Measurements from ENCODE around the gene CDH13.

CDH13 gene

DNA sequence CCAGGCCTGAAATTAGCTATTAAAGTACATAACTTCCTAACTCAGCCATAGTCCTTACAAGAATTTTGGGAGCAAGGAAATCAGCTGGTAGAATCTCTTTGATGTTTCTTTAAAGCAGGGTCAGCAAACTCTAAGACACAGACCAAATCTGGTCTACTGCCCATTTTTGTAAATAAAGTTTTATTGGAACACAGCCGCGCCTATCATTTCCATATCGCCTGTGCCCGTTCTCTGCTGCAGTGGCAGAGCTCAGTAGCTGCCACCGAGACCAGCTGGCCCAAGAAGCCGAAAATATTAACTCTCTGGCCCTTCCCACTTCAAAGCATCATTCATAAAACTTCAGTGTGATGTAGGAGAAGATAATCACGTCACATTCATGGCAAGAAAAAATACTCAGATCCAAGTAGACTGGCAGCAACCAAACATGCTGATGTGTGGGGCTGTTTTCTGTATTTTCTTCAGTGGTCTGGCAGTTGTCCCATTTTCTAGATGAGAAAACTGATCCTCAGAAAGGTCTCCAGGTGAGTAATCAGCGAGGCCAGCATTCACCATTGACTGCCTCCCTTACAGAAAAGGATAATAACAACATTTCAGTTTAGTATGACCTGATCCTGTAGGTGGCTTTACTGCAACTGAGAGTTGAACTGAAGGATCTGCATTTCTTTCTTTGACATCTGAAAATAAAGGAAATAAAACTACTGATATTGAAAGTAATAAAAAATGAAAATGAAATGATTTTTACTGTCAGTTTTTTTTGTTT is 1163.1 kb downstream of the CDH13 start:
- H3K9me3 ChIP-seq (ENCODE audit: low read depth, low read length), result no peaks in the 10 kb centered on the region
- DNase-seq (ENCODE audit: low read depth, low spot score), result no peak
- no peak overlapping the region for H3K27ac ChIP-seq
- H3K9ac ChIP-seq (ENCODE audit: insufficient read length), result no peak overlapping the region
- H3K4me3 ChIP-seq, result no peak overlapping the region
- H3K36me3 ChIP-seq (ENCODE audit: insufficient read depth, low read length), result no peaks in the 10 kb centered on the region
- TF ChIP-seq EZH2 (IDR thresholded peaks at IDR 0.05) (no peak), FOXP2 (optimal IDR thresholded peaks at IDR 0.05; ENCODE audit: control extremely low read depth, extremely low read length, insufficient read depth) (no peak), POLR2AphosphoS5 (IDR thresholded peaks at IDR 0.05; ENCODE audit: borderline replicate concordance, low read depth, low read length) (no peak)

DNA sequence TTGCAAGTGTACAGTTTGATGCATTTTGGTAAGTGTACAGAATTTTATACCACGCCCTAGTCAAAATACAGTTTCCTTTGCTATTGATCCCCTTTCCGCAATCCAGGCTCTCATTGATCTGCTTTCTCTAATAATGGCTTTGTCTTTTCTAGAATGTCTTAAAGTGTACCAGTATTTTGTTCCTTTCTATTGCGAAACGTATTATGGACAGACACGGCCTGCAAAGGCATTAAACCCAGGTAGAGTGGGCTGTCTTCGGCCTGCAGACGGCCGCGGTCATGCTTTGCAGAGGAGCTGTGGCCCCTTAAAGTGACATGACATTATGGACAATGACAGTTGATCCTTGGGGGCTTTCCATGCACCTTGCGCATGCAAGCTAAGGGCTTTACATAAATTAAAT is 1165.1 kb downstream of the CDH13 start:
- Histone ChIP-seq H3K27ac (no peak overlapping the region), H3K9me3 (ENCODE audit: low read depth, low read length) (no peaks in the 10 kb centered on the region), H3K9ac (ENCODE audit: insufficient read length) (no peak overlapping the region), H3K4me3 (no peak overlapping the region), H3K36me3 (ENCODE audit: insufficient read depth, low read length) (no peaks in the 10 kb centered on the region)
- TF ChIP-seq FOXP2 (optimal IDR thresholded peaks at IDR 0.05; ENCODE audit: control extremely low read depth, extremely low read length, insufficient read depth) (no peak), EZH2 (IDR thresholded peaks at IDR 0.05) (no peak)
- no peak for DNase-seq (ENCODE audit: low read depth, low spot score)

DNA sequence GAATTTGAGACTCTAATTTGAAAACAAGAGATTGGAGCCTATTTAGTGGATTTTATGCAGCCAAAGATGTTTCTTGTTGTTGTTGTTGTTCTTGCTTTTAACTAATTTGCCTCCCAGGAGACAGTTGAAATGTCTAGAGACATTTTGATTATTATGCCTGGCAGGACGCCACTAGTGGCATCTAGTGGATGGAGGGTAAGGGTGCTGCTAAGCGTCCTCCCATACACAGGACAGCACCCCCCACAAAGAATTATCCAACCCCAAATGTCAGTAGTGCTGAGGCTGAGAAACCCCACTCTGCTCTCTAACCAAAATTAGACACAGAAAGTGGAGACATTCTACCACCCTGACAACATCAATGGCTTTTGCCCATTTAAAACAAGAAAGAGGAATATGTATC is 1165.6 kb downstream of the CDH13 start:
- Histone ChIP-seq H3K9me3 (ENCODE audit: low read depth, low read length) (no peaks in the 10 kb centered on the region), H3K27ac (no peak overlapping the region), H3K4me3 (no peak overlapping the region), H3K36me3 (ENCODE audit: insufficient read depth, low read length) (no peaks in the 10 kb centered on the region), H3K9ac (ENCODE audit: insufficient read length) (no peak overlapping the region)
- no peak for DNase-seq (ENCODE audit: low read depth, low spot score)
- TF ChIP-seq POLR2AphosphoS5 (IDR thresholded peaks at IDR 0.05; ENCODE audit: borderline replicate concordance, low read depth, low read length), result no peak
- TF ChIP-seq FOXP2 (optimal IDR thresholded peaks at IDR 0.05; ENCODE audit: control extremely low read depth, extremely low read length, insufficient read depth), result no peak
- TF ChIP-seq EZH2 (IDR thresholded peaks at IDR 0.05), result no peak

DNA sequence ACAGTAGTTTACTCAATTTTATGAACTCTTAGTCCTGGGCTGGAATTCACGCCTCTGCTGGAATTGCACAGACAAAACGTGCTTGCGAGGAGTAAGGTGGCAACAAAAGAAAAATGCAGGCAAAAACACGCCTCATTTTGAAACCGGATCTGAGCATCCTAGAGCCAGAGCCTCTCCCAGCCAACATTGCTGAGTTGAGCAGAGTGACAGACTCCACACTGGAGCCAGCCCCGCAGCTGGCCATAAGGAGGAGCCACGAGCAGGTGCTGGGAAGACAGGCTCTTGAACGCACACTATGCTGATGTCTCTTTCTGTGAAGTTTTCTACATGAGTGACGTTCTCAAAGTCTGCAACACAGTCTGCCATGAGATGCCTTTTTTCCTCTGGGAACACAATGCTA is 1166.4 kb downstream of the CDH13 start:
- no peak overlapping the region for H3K4me3 ChIP-seq
- no peak for DNase-seq (ENCODE audit: low read depth, low spot score)
- H3K27ac ChIP-seq, result no peak overlapping the region
- H3K9ac ChIP-seq (ENCODE audit: insufficient read length), result no peak overlapping the region
- H3K36me3 ChIP-seq (ENCODE audit: insufficient read depth, low read length), result no peaks in the 10 kb centered on the region
- no peaks in the 10 kb centered on the region for H3K9me3 ChIP-seq (ENCODE audit: low read depth, low read length)
- no peak for TF ChIP-seq FOXP2 (optimal IDR thresholded peaks at IDR 0.05; ENCODE audit: control extremely low read depth, extremely low read length, insufficient read depth)
- no peak for TF ChIP-seq POLR2AphosphoS5 (IDR thresholded peaks at IDR 0.05; ENCODE audit: borderline replicate concordance, low read depth, low read length)
- TF ChIP-seq EZH2 (IDR thresholded peaks at IDR 0.05), result no peak

DNA sequence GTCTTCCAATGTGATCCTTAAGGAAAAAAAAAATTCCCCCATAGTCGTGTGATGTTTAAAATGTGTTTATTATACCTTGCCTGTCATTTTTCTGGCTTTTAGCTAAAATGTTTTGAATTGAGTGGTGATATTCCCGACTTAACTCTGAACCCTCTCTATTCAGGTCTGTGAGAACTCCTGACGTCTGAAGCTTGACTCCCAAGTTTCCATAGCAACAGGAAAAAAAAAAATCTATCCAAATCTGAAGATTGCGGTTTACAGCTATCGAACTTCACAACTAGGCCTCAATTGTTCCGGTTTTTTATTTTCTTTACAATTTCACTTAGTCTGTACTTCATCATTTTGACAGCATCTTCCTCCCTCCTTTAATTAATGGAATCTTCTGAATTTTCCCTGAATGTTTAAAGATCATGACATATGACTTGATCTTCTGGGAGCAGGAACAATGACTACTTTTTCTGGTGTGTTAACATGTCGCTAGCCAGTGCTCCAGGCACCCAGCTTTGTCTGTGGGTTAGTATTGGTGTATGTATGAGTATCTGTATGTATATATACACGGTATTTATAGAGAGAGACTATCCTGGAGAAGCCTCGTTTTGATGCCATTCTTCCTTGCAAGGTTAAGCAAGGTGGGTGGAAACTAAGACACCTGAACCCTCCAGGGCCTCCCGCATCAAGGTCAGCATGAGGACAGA is 1168.2 kb downstream of the CDH13 start:
- no peak overlapping the region for H3K4me3 ChIP-seq
- H3K36me3 ChIP-seq (ENCODE audit: insufficient read depth, low read length), result no peaks in the 10 kb centered on the region
- H3K9me3 ChIP-seq (ENCODE audit: low read depth, low read length), result no peaks in the 10 kb centered on the region
- H3K27ac ChIP-seq, result no peak overlapping the region
- TF ChIP-seq FOXP2 (optimal IDR thresholded peaks at IDR 0.05; ENCODE audit: control extremely low read depth, extremely low read length, insufficient read depth) (no peak), EZH2 (IDR thresholded peaks at IDR 0.05) (no peak), POLR2AphosphoS5 (IDR thresholded peaks at IDR 0.05; ENCODE audit: borderline replicate concordance, low read depth, low read length) (no peak)
- no peak overlapping the region for H3K9ac ChIP-seq (ENCODE audit: insufficient read length)
- no peak for DNase-seq (ENCODE audit: low read depth, low spot score)

DNA sequence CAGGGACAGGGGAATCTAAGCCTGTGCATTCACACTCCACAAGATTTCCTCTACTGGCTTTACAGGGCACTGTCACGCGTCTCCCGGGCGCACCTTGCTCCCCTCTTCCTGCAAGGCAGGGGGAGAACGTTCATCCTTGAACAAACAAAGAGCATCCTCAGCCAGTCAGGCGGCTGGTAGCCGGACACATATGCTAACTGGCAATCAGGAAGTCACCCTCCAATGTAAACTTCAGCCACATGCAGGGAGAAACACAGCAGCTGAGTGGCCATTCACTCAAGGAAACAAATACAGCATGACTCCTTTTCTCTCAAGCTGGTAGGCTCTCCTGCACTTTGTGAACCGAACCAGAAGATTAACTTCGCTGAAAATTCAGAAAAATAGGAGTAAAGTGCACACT is 1170.2 kb downstream of the CDH13 start:
- H3K27ac ChIP-seq, result no peak overlapping the region
- no peak for TF ChIP-seq EZH2 (IDR thresholded peaks at IDR 0.05)
- TF ChIP-seq POLR2AphosphoS5 (IDR thresholded peaks at IDR 0.05; ENCODE audit: borderline replicate concordance, low read depth, low read length), result no peak
- no peak for TF ChIP-seq FOXP2 (optimal IDR thresholded peaks at IDR 0.05; ENCODE audit: control extremely low read depth, extremely low read length, insufficient read depth)
- H3K9ac ChIP-seq (ENCODE audit: insufficient read length), result no peak overlapping the region
- no peaks in the 10 kb centered on the region for H3K36me3 ChIP-seq (ENCODE audit: insufficient read depth, low read length)
- H3K9me3 ChIP-seq (ENCODE audit: low read depth, low read length), result no peaks in the 10 kb centered on the region
- no peak overlapping the region for H3K4me3 ChIP-seq
- no peak for DNase-seq (ENCODE audit: low read depth, low spot score)

DNA sequence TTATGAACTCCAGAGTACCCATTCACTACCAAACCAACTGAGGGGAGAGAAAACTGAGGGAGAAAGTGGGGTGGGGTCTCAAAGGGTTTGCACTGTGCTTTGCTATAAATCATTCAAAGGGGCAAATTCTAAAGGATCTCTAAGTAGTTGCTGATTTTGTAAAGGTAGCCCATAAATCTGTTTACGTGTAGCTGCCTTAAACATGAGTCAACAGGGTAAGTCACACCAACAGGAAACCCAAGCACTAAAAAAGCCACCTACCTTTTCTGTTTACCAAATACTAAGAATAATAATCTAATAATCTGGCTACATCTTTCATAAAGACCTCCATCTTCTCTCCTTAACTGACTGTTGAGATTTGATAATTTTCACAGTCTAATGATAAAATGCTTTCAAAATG is 1172.6 kb downstream of the CDH13 start:
- H3K4me3 ChIP-seq, result no peak overlapping the region
- no peak for DNase-seq (ENCODE audit: low read depth, low spot score)
- H3K36me3 ChIP-seq (ENCODE audit: insufficient read depth, low read length), result no peaks in the 10 kb centered on the region
- H3K9me3 ChIP-seq (ENCODE audit: low read depth, low read length), result no peaks in the 10 kb centered on the region
- H3K27ac ChIP-seq, result no peak overlapping the region
- TF ChIP-seq EZH2 (IDR thresholded peaks at IDR 0.05), result no peak
- no peak for TF ChIP-seq POLR2AphosphoS5 (IDR thresholded peaks at IDR 0.05; ENCODE audit: borderline replicate concordance, low read depth, low read length)
- no peak for TF ChIP-seq FOXP2 (optimal IDR thresholded peaks at IDR 0.05; ENCODE audit: control extremely low read depth, extremely low read length, insufficient read depth)
- H3K9ac ChIP-seq (ENCODE audit: insufficient read length), result no peak overlapping the region

DNA sequence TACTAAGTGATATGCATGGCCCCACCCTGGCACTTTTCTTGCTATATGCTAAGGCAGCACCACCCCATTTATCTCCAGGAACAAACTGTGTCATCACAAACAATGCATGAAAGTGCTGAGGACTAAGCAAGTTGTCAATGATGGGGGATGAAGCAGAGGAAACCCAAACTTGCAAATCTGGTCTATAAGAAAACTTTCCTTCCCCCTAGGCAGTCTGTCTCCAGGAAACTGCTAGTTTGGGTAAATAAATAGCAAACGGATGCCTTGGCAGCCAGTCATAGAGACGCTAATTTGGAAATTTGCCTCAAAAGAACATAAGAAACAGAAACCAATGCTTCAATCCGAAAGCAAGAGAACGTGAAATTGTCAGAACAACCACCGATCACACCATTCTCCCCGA is 1175.4 kb downstream of the CDH13 start:
- DNase-seq (ENCODE audit: low read depth, low spot score), result no peak
- no peak overlapping the region for H3K9ac ChIP-seq (ENCODE audit: insufficient read length)
- no peaks in the 10 kb centered on the region for H3K9me3 ChIP-seq (ENCODE audit: low read depth, low read length)
- H3K4me3 ChIP-seq, result no peak overlapping the region
- H3K36me3 ChIP-seq (ENCODE audit: insufficient read depth, low read length), result no peaks in the 10 kb centered on the region
- no peak for TF ChIP-seq EZH2 (IDR thresholded peaks at IDR 0.05)
- TF ChIP-seq POLR2AphosphoS5 (IDR thresholded peaks at IDR 0.05; ENCODE audit: borderline replicate concordance, low read depth, low read length), result no peak
- TF ChIP-seq FOXP2 (optimal IDR thresholded peaks at IDR 0.05; ENCODE audit: control extremely low read depth, extremely low read length, insufficient read depth), result no peak
- no peak overlapping the region for H3K27ac ChIP-seq

Data from SK-N-MC (cell line).